Measurements from ENCODE around the gene FCRLA. TPM values are rescaled to one million over a fixed set of nuclear protein-coding genes. Genes with fewer than 3 reads are reported as not detected.
"Not testable (repeated sequence)": the region's sequence is repeated elsewhere in the genome, so short reads cannot be mapped to it uniquely, and the experiment has no call there.

FCRLA gene
- polyA plus RNA-seq, 2 donors, result 0.02 to 0.29 TPM

GRCh38 chr1:161674908-161675307 is 32.1 kb upstream of the FCRLA start:
- 81 to 90% methylated on average over 3 of the region's 3 CpGs for WGBS, 2 donors
- not testable (repeated sequence) for H3K4me3 ChIP-seq (ENCODE audit: low read depth in 1 of 2, low read length in 2 of 2); H3K27ac ChIP-seq (ENCODE audit: low read depth in 2 of 2, low read length in 1 of 2); H3K27me3 ChIP-seq (ENCODE audit: control insufficient read depth in 1 of 2, insufficient read depth in 2 of 2, low read length in 2 of 2); H3K36me3 ChIP-seq (ENCODE audit: control insufficient read depth in 2 of 2, insufficient read depth in 2 of 2, low read length in 1 of 2); H3K4me1 ChIP-seq (ENCODE audit: control insufficient read depth in 2 of 2, insufficient read depth in 2 of 2, low read length in 1 of 2); H3K9me3 ChIP-seq (ENCODE audit: control insufficient read depth in 2 of 2, insufficient read depth in 1 of 2, low read depth in 1 of 2, low read length in 1 of 2)

- Histone ChIP-seq H3K9me3 (ENCODE audit: control insufficient read depth in 2 of 2, insufficient read depth in 1 of 2, low read depth in 1 of 2, low read length in 1 of 2) (no peaks in the 10 kb centered on the region), H3K4me3 (ENCODE audit: low read depth in 1 of 2, low read length in 2 of 2) (no peak overlapping the region), H3K36me3 (ENCODE audit: control insufficient read depth in 2 of 2, insufficient read depth in 2 of 2, low read length in 1 of 2) (no peaks in the 10 kb centered on the region), H3K27me3 (ENCODE audit: control insufficient read depth in 1 of 2, insufficient read depth in 2 of 2, low read length in 2 of 2) (no peaks in the 10 kb centered on the region), H3K27ac (ENCODE audit: low read depth in 2 of 2, low read length in 1 of 2) (no peak overlapping the region), H3K4me1 (ENCODE audit: control insufficient read depth in 2 of 2, insufficient read depth in 2 of 2, low read length in 1 of 2) (no peaks in the 10 kb centered on the region)
- WGBS, 2 donors, result 93 to 94% methylated on average over 2 of the region's 2 CpGs
Observed at GRCh38 chr1:161676441-161676840, 30.6 kb upstream of the FCRLA start.

GRCh38 chr1:161676958-161677689 is 29.9 kb upstream of the FCRLA start:
- H3K27me3 ChIP-seq (ENCODE audit: control insufficient read depth in 1 of 2, insufficient read depth in 2 of 2, low read length in 2 of 2), result no peaks in the 10 kb centered on the region
- H3K27ac ChIP-seq (ENCODE audit: low read depth in 2 of 2, low read length in 1 of 2), result no peak overlapping the region

DNA sequence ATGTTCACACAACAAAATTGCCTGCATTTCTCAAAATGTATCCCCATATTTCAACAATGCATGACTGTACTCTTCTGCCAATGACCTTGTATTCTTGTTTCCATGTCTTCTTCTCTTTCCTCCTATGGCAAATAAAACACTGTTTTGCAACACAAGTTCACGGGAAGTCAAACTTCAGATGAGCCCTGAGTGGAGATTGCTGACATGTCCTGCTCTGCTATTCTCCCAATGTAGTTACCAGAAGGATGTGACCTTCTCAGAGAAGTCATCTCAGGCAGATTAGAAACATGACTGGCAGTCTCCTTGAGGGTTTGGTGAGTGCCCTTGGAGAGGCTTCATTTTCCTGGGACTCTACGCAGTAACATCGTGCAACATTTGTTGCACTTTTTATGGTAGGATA is 28.5 kb upstream of the FCRLA start:
- 88 to 96% methylated on average over 3 of the region's 3 CpGs for WGBS, 2 donors
- H3K4me3 ChIP-seq (ENCODE audit: low read depth in 1 of 2, low read length in 2 of 2), result no peak overlapping the region
- H3K36me3 ChIP-seq (ENCODE audit: control insufficient read depth in 2 of 2, insufficient read depth in 2 of 2, low read length in 1 of 2), result no peaks in the 10 kb centered on the region
- H3K4me1 ChIP-seq (ENCODE audit: control insufficient read depth in 2 of 2, insufficient read depth in 2 of 2, low read length in 1 of 2), result no peaks in the 10 kb centered on the region
- H3K27me3 ChIP-seq (ENCODE audit: control insufficient read depth in 1 of 2, insufficient read depth in 2 of 2, low read length in 2 of 2), result no peaks in the 10 kb centered on the region
- no peak overlapping the region for H3K27ac ChIP-seq (ENCODE audit: low read depth in 2 of 2, low read length in 1 of 2)
- H3K9me3 ChIP-seq (ENCODE audit: control insufficient read depth in 2 of 2, insufficient read depth in 1 of 2, low read depth in 1 of 2, low read length in 1 of 2), result no peaks in the 10 kb centered on the region

More at GRCh38 chr1:161676958-161677689, 29.9 kb upstream of the FCRLA start:
- no peaks in the 10 kb centered on the region for H3K9me3 ChIP-seq (ENCODE audit: control insufficient read depth in 2 of 2, insufficient read depth in 1 of 2, low read depth in 1 of 2, low read length in 1 of 2)
- no peak overlapping the region for H3K4me3 ChIP-seq (ENCODE audit: low read depth in 1 of 2, low read length in 2 of 2)
- H3K4me1 ChIP-seq (ENCODE audit: control insufficient read depth in 2 of 2, insufficient read depth in 2 of 2, low read length in 1 of 2), result no peaks in the 10 kb centered on the region
- 67 to 71% methylated on average over 5 of the region's 5 CpGs for WGBS, 2 donors
- no peaks in the 10 kb centered on the region for H3K36me3 ChIP-seq (ENCODE audit: control insufficient read depth in 2 of 2, insufficient read depth in 2 of 2, low read length in 1 of 2)

DNA sequence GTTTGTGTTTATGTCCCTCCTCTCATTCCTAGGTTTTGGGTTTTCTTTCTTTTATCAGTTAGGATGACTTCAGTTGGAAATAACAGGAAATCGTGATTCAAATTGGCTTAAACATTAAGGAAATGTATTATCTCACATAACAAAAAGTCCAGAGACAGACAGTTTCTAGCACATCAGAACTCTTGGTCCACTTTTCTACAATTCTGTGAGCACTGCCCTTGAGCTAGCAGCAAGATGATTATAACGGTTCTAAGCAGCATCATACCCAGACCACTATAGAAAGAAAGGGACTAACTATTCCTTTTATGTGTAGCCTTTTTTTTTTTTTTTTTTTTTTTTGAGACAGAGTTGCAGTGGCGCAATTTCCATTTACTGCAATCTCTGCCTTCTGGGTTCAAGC is 25.1 kb upstream of the FCRLA start:
- Histone ChIP-seq H3K36me3 (ENCODE audit: control insufficient read depth in 2 of 2, insufficient read depth in 2 of 2, low read length in 1 of 2) (no peaks in the 10 kb centered on the region), H3K4me3 (ENCODE audit: low read depth in 1 of 2, low read length in 2 of 2) (no peak overlapping the region), H3K4me1 (ENCODE audit: control insufficient read depth in 2 of 2, insufficient read depth in 2 of 2, low read length in 1 of 2) (no peaks in the 10 kb centered on the region), H3K9me3 (ENCODE audit: control insufficient read depth in 2 of 2, insufficient read depth in 1 of 2, low read depth in 1 of 2, low read length in 1 of 2) (no peaks in the 10 kb centered on the region), H3K27me3 (ENCODE audit: control insufficient read depth in 1 of 2, insufficient read depth in 2 of 2, low read length in 2 of 2) (no peaks in the 10 kb centered on the region), H3K27ac (ENCODE audit: low read depth in 2 of 2, low read length in 1 of 2) (no peak overlapping the region)
- WGBS, 2 donors, result 71 to 73% methylated on average over 3 of the region's 3 CpGs

- Histone ChIP-seq H3K36me3 (ENCODE audit: control insufficient read depth in 2 of 2, insufficient read depth in 2 of 2, low read length in 1 of 2) (no peaks in the 10 kb centered on the region), H3K4me1 (ENCODE audit: control insufficient read depth in 2 of 2, insufficient read depth in 2 of 2, low read length in 1 of 2) (no peaks in the 10 kb centered on the region), H3K9me3 (ENCODE audit: control insufficient read depth in 2 of 2, insufficient read depth in 1 of 2, low read depth in 1 of 2, low read length in 1 of 2) (no peaks in the 10 kb centered on the region), H3K27ac (ENCODE audit: low read depth in 2 of 2, low read length in 1 of 2) (no peak overlapping the region), H3K27me3 (ENCODE audit: control insufficient read depth in 1 of 2, insufficient read depth in 2 of 2, low read length in 2 of 2) (no peaks in the 10 kb centered on the region), H3K4me3 (ENCODE audit: low read depth in 1 of 2, low read length in 2 of 2) (no peak overlapping the region)
- WGBS, 2 donors, result 76 to 81% methylated on average over 3 of the region's 3 CpGs
Observed at GRCh38 chr1:161688946-161689345, 18.1 kb upstream of the FCRLA start.

DNA sequence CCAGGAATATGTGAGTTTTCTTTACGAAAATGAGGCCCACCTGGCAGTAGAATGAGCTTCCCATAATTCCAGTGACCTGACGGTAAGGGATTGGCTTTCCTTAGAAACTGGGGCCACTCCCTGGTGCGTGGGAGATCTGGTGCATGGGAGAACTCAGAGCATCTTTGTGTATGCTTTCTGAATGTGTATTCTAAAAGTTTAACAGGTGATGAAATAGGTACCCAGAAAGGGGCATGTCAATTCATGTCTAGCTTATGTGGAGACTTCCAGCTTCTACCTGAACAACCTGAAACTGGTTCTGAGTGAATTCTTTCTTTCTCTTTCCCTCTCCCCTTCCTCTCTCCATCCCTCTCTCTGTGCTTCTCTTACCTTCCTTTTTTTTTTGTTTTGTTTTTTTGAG is 15.2 kb upstream of the FCRLA start:
- WGBS, 2 donors, result 43% methylated on average over 3 of the region's 3 CpGs
- H3K27me3 ChIP-seq (ENCODE audit: control insufficient read depth in 1 of 2, insufficient read depth in 2 of 2, low read length in 2 of 2), result no peaks in the 10 kb centered on the region

DNA sequence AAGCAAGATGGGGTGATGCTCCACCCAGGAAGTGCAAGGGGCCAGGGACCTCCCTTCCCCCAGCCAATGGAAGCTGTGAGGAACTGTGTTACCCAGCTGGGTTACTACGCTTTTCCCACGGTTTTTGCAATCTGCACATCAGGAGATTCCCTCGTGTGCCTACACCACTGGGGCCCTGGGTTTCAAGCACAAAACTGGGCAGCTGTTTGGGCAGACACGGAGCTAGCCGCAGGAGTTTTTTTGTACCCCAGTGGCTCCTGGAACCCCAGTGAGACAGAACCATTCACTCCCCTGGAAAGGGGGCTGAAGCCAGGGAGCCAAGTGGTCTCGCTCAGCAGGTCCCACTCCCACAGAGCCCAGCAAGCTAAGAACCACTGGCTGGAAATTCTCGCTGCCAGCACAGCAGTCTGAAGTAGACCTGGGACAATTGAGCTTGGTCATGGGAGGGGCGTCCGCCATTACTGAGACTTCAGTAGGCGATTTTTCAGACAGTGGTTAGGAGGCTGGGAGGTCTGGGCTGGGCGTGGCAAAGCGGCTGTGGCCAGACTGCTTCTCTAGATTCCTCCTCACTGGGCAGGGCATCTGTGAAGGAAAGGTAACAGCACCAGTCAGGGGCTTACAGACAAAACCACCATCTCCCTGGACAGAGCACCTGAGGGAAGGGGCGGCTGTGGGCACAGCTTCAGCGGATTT is 13.9 kb upstream of the FCRLA start:
- H3K36me3 ChIP-seq (ENCODE audit: control insufficient read depth in 2 of 2, insufficient read depth in 2 of 2, low read length in 1 of 2); H3K4me3 ChIP-seq (ENCODE audit: low read depth in 1 of 2, low read length in 2 of 2); H3K4me1 ChIP-seq (ENCODE audit: control insufficient read depth in 2 of 2, insufficient read depth in 2 of 2, low read length in 1 of 2); H3K9me3 ChIP-seq (ENCODE audit: control insufficient read depth in 2 of 2, insufficient read depth in 1 of 2, low read depth in 1 of 2, low read length in 1 of 2); H3K27me3 ChIP-seq (ENCODE audit: control insufficient read depth in 1 of 2, insufficient read depth in 2 of 2, low read length in 2 of 2); H3K27ac ChIP-seq (ENCODE audit: low read depth in 2 of 2, low read length in 1 of 2): not testable (repeated sequence)
- 90% methylated on average over 14 of the region's 14 CpGs for WGBS, 2 donors

More for the DNA sequence above, 15.2 kb upstream of the FCRLA start:
- H3K27ac ChIP-seq (ENCODE audit: low read depth in 2 of 2, low read length in 1 of 2), result no peak overlapping the region
- H3K4me1 ChIP-seq (ENCODE audit: control insufficient read depth in 2 of 2, insufficient read depth in 2 of 2, low read length in 1 of 2), result no peaks in the 10 kb centered on the region
- no peaks in the 10 kb centered on the region for H3K36me3 ChIP-seq (ENCODE audit: control insufficient read depth in 2 of 2, insufficient read depth in 2 of 2, low read length in 1 of 2)
- no peak overlapping the region for H3K4me3 ChIP-seq (ENCODE audit: low read depth in 1 of 2, low read length in 2 of 2)
- H3K9me3 ChIP-seq (ENCODE audit: control insufficient read depth in 2 of 2, insufficient read depth in 1 of 2, low read depth in 1 of 2, low read length in 1 of 2), result no peaks in the 10 kb centered on the region

DNA sequence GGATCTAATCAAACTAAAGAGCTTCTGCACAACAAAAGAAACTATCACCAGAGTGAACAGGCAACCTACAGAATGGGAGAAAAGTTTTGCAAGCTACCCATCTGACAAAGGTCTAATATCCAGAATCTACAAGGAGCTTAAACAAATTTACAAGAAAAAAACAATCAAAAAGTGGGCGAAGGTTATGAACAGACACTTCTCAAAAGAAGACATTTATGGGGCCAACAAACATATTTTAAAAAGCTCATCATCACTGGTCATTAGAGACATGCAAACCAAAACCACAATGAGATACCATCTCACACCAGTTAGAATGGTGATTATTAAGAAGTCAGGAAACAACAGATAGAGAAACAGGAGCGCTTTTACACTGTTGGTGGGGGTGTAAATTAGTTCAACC is 8.7 kb upstream of the FCRLA start:
- not testable (repeated sequence) for H3K36me3 ChIP-seq (ENCODE audit: control insufficient read depth in 2 of 2, insufficient read depth in 2 of 2, low read length in 1 of 2); H3K4me3 ChIP-seq (ENCODE audit: low read depth in 1 of 2, low read length in 2 of 2); H3K9me3 ChIP-seq (ENCODE audit: control insufficient read depth in 2 of 2, insufficient read depth in 1 of 2, low read depth in 1 of 2, low read length in 1 of 2); H3K27me3 ChIP-seq (ENCODE audit: control insufficient read depth in 1 of 2, insufficient read depth in 2 of 2, low read length in 2 of 2); H3K27ac ChIP-seq (ENCODE audit: low read depth in 2 of 2, low read length in 1 of 2); H3K4me1 ChIP-seq (ENCODE audit: control insufficient read depth in 2 of 2, insufficient read depth in 2 of 2, low read length in 1 of 2)
- 90% methylated on average over 2 of the region's 2 CpGs for WGBS, 2 donors

- no peaks in the 10 kb centered on the region for H3K4me1 ChIP-seq (ENCODE audit: control insufficient read depth in 2 of 2, insufficient read depth in 2 of 2, low read length in 1 of 2)
Observed at GRCh38 chr1:161702250-161702649, 4.8 kb upstream of the FCRLA start.

More at GRCh38 chr1:161702250-161702649, 4.8 kb upstream of the FCRLA start:
- Histone ChIP-seq H3K9me3 (ENCODE audit: control insufficient read depth in 2 of 2, insufficient read depth in 1 of 2, low read depth in 1 of 2, low read length in 1 of 2) (no peaks in the 10 kb centered on the region), H3K36me3 (ENCODE audit: control insufficient read depth in 2 of 2, insufficient read depth in 2 of 2, low read length in 1 of 2) (no peaks in the 10 kb centered on the region), H3K27me3 (ENCODE audit: control insufficient read depth in 1 of 2, insufficient read depth in 2 of 2, low read length in 2 of 2) (no peaks in the 10 kb centered on the region), H3K4me3 (ENCODE audit: low read depth in 1 of 2, low read length in 2 of 2) (no peak overlapping the region), H3K27ac (ENCODE audit: low read depth in 2 of 2, low read length in 1 of 2) (no peak overlapping the region)
- 56 to 62% methylated on average over 8 of the region's 8 CpGs for WGBS, 2 donors

Measured in esophagus (tissue), 2 donors.